GM12878 (cell line): ENCODE data around the gene MB21D2. TPM values are rescaled to one million over a fixed set of nuclear protein-coding genes. Genes with fewer than 3 reads are reported as not detected.

Source experiments
- ATAC-seq: fragments of 200-7000 bp; cut with Tn5 transposase; 3 replicates; pipeline ENCODE4 v1.9.1; 2020; ENCODE audit warnings: mild to moderate bottlenecking, moderate library complexity
- BruUV-seq: library from RNA; stranded (reverse); fragments of 400-500 nt; replicated peaks from 2 replicates; lab custom pipeline; 2021; lab: Mats Ljungman, UMichigan
- CTCF ChIA-PET: fragments of 300-600 bp; sonication (Branson Sonifier 250); formaldehyde crosslinking; extraction: SDS; loops from one replicate; lab custom pipeline; 2021; ENCODE audit warnings: inconsistent platforms; lab: Yijun Ruan, JAX
- POLR2A ChIA-PET: fragments of 350-600 bp; formaldehyde crosslinking; extraction: SDS; loops from one replicate; lab custom pipeline; 2021; ENCODE audit warnings: inconsistent platforms; lab: Charles Lee
- RAD21 ChIA-PET: fragments of 300-600 bp; sonication (Branson Sonifier 250); formaldehyde crosslinking; loops from one replicate; lab custom pipeline; 2023; ENCODE audit warnings: antibody characterized with exemption; ENCODE audit not compliant: unreplicated experiment; lab: Charles Lee
- SMC1A ChIA-PET: fragments of 300-600 bp; sonication (Branson Sonifier 250); formaldehyde crosslinking; loops from one replicate; lab custom pipeline; 2023; ENCODE audit not compliant: unreplicated experiment, uncharacterized antibody; lab: Charles Lee
- DNase-seq: peaks from one replicate; pipeline ENCODE4 v3.0.0-alpha.2; 2011; ENCODE audit warnings: low read depth, low spot score
- FAIRE-seq: peaks from 3 replicates; lab custom pipeline; 2011; peaks lifted over from hg19 to GRCh38; lab: Jason Lieb, UNC
- H2AFZ ChIP-seq: 2 replicates; pipeline ENCODE4 v1.6.0; 2011; ENCODE audit warnings: low read depth, low read length, control low read depth; ENCODE audit not compliant: control insufficient read depth
- H3K27ac ChIP-seq: 2 replicates; pipeline ENCODE4 v1.5.1; 2011; ENCODE audit warnings: control low read depth; ENCODE audit not compliant: control insufficient read depth, insufficient read depth
- H3K27me3 ChIP-seq, 2 experiments: replicated peaks in 1 of 2; 2 replicates each; pipeline versions ENCODE4 v1.6.0 to v1.6.1; 2011; ENCODE audit warnings: low read length in 1 of 2; ENCODE audit not compliant: control insufficient read depth in 2 of 2, insufficient read depth in 2 of 2
- H3K36me3 ChIP-seq, 2 experiments: 2 replicates each; pipeline ENCODE4 v1.5.1; 2011; ENCODE audit warnings: low read length in 1 of 2; ENCODE audit not compliant: control insufficient read depth in 2 of 2, insufficient read depth in 2 of 2
- H3K4me1 ChIP-seq: 2 replicates; pipeline ENCODE4 v1.6.1; 2011; ENCODE audit warnings: mild to moderate bottlenecking, low read length, moderate library complexity, mixed read lengths; ENCODE audit not compliant: control insufficient read depth, insufficient read depth
- H3K4me2 ChIP-seq: 2 replicates; pipeline ENCODE4 v1.6.0; 2011; ENCODE audit warnings: control low read depth; ENCODE audit not compliant: control insufficient read depth, insufficient read depth
- H3K4me3 ChIP-seq: fragments of 200-600 bp; sonication (generic); 2 replicates; pipeline ENCODE4 v1.5.1; 2016
- H3K79me2 ChIP-seq: 2 replicates; pipeline ENCODE4 v1.6.0; 2011; ENCODE audit warnings: low read length; ENCODE audit not compliant: control insufficient read depth, insufficient read depth
- H3K9ac ChIP-seq: 2 replicates; pipeline ENCODE4 v1.8.0; 2011; ENCODE audit warnings: low read length, control low read depth, mixed read lengths; ENCODE audit not compliant: control insufficient read depth, insufficient read depth
- H3K9me3 ChIP-seq: replicated peaks from 3 replicates; pipeline ENCODE4 v1.5.1; 2011; ENCODE audit warnings: mild to moderate bottlenecking, low read length; ENCODE audit not compliant: control insufficient read depth, insufficient read depth
- H4K20me1 ChIP-seq: 2 replicates; pipeline ENCODE4 v1.6.0; 2011; ENCODE audit not compliant: control insufficient read depth, insufficient read depth
- NRF1 ChIP-seq: conservative IDR thresholded peaks from 2 replicates; pipeline ENCODE4 v1.6.1; 2011; ENCODE audit warnings: mild to moderate bottlenecking, low read depth, low read length, improper control_type of control experiment
- RAD21 ChIP-seq: IDR thresholded peaks from 2 replicates; pipeline ENCODE4 v1.6.1; 2011; ENCODE audit warnings: mild to moderate bottlenecking, low read depth, low read length, moderate library complexity; ENCODE audit not compliant: insufficient read depth
- RBBP5 ChIP-seq: fragments of 200-600 bp; sonication (generic); conservative IDR thresholded peaks from 2 replicates; pipeline ENCODE4 v1.6.1; 2016
- RCOR1 ChIP-seq: conservative IDR thresholded peaks from 2 replicates; pipeline ENCODE4 v1.6.1; 2012; ENCODE audit warnings: low read depth, low read length, improper control_type of control experiment
- WGBS: methylation state at CpG from one replicate; pipeline ENCODE4 v1.1.6; 2016; ENCODE audit warnings: low lambda C conversion rate; ENCODE audit not compliant: insufficient replicate concordance, insufficient coverage; ENCODE audit errors: missing lambda C conversion rate; 5-methylcytosine and 5-hydroxymethylcytosine counted together
- in situ Hi-C: fragments of 300-500 bp; cut with MboI; formaldehyde crosslinking; loops from 9 replicates; pipeline ENCODE4 v1.14.3; 2018; ENCODE audit warnings: mixed read lengths
- intact Hi-C: fragments of 100-400 bp; cut with micrococcal nuclease; formaldehyde crosslinking; loops from one replicate; pipeline ENCODE4 v1.14.2; 2022; ENCODE audit not compliant: unreplicated experiment
- polyA plus RNA-seq, 11 experiments: library from polyadenylated mRNA; depleted of rRNA in 4 of 11; unstranded in 6 of 11; stranded (reverse) in 5 of 11; fragments of >200 nt; fragmentation: Nextera tagmentation in 4 of 11; fragmentation: Illumina TruSeq in 1 of 11; extraction: Ambion mirVana in 4 of 11; extraction: Trizol in 1 of 11; gene quantifications; 1 replicate in 1 of 11; 2 replicates in 10 of 11; pipeline versions ENCODE4 v1.2.1 to v1.2.3, GENCODE V29; 2011 to 2016; ENCODE audit warnings: inconsistent platforms in 2 of 11, missing spikeins in 2 of 11, low read depth in 1 of 11
- total RNA-seq, 4 experiments: library from RNA; depleted of rRNA in 3 of 4; stranded (reverse); fragments of >200 nt in 3 of 4; fragmentation: Illumina TruSeq in 1 of 4; extraction: Trizol in 1 of 4; gene quantifications; 2 replicates each; pipeline versions ENCODE4 v1.2.1 to v1.2.3, GENCODE V29; 2013 to 2021
- TF ChIP-seq, protein P1 (sequence below): IDR thresholded peaks from 2 replicates; pipeline ENCODE4 v1.6.1; 2011; ENCODE audit warnings: low read depth, mild to moderate bottlenecking, low read length, moderate library complexity, borderline replicate concordance; ENCODE audit errors: extremely low read depth
- TF ChIP-seq, protein P2 (sequence below): fragments of 450-650 bp; IDR thresholded peaks from 2 replicates; pipeline ENCODE4 v1.6.1; 2016; ENCODE audit warnings: mild to moderate bottlenecking, moderate library complexity, borderline replicate concordance
- TF ChIP-seq, protein P3 (sequence below): fragments of 450-650 bp; IDR thresholded peaks from 2 replicates; pipeline ENCODE4 v1.6.1; 2016; ENCODE audit warnings: mild to moderate bottlenecking
- TF ChIP-seq, protein P4 (sequence below): fragments of 450-650 bp; formaldehyde crosslinking; IDR thresholded peaks from 2 replicates; pipeline ENCODE4 v1.5.0; 2022; ENCODE audit warnings: mild to moderate bottlenecking, missing genetic modification characterization
- TF ChIP-seq, protein P5 (sequence below): fragments of 450-650 bp; IDR thresholded peaks from 2 replicates; pipeline ENCODE4 v1.6.1; 2017; ENCODE audit warnings: mild to moderate bottlenecking

MB21D2 gene
- total and polyA plus RNA-seq, 10 of the 15 experiments (the other 5 are each of a cell fraction or from before 2014, with no cell fraction given): 7.9 to 21.2 (median 15.3) TPM

DNA sequence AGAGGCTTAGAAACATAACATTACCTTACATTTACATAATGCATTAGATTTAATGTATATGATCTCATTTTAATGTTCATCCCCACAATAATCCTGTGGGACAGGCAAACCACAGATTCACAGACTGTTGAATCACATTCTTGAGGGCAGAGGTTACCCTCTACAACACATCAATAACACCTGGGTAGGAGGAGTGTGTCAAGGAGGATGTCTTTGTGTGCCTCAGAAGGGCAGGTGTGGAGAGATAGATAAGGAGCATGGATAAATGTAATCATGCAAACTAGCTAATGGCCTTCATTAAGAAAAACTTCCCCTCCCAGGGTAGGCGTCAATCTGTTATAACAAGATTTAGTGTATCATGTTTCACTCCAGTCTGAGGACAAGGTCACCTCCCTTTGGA, 12.9 kb upstream of the MB21D2 start:
- 100% methylated on average over 1 of the region's 1 CpG for WGBS
- POLR2A ChIA-PET: interaction anchor here (0.6 kb wide), 1 partner anchor 1732 kb away, joined by 5 read pairs; no protein-coding TSS in a partner anchor
- TF ChIP-seq RCOR1 (no peak), RAD21 (no peak), RBBP5 (no peak), NRF1 (no peak)
- TF ChIP-seq, protein P1, sequence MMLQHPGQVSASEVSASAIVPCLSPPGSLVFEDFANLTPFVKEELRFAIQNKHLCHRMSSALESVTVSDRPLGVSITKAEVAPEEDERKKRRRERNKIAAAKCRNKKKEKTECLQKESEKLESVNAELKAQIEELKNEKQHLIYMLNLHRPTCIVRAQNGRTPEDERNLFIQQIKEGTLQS: no peak
- TF ChIP-seq, protein P2, sequence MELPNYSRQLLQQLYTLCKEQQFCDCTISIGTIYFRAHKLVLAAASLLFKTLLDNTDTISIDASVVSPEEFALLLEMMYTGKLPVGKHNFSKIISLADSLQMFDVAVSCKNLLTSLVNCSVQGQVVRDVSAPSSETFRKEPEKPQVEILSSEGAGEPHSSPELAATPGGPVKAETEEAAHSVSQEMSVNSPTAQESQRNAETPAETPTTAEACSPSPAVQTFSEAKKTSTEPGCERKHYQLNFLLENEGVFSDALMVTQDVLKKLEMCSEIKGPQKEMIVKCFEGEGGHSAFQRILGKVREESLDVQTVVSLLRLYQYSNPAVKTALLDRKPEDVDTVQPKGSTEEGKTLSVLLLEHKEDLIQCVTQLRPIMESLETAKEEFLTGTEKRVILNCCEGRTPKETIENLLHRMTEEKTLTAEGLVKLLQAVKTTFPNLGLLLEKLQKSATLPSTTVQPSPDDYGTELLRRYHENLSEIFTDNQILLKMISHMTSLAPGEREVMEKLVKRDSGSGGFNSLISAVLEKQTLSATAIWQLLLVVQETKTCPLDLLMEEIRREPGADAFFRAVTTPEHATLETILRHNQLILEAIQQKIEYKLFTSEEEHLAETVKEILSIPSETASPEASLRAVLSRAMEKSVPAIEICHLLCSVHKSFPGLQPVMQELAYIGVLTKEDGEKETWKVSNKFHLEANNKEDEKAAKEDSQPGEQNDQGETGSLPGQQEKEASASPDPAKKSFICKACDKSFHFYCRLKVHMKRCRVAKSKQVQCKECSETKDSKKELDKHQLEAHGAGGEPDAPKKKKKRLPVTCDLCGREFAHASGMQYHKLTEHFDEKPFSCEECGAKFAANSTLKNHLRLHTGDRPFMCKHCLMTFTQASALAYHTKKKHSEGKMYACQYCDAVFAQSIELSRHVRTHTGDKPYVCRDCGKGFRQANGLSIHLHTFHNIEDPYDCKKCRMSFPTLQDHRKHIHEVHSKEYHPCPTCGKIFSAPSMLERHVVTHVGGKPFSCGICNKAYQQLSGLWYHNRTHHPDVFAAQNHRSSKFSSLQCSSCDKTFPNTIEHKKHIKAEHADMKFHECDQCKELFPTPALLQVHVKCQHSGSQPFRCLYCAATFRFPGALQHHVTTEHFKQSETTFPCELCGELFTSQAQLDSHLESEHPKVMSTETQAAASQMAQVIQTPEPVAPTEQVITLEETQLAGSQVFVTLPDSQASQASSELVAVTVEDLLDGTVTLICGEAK: no peak
- TF ChIP-seq, protein P3, sequence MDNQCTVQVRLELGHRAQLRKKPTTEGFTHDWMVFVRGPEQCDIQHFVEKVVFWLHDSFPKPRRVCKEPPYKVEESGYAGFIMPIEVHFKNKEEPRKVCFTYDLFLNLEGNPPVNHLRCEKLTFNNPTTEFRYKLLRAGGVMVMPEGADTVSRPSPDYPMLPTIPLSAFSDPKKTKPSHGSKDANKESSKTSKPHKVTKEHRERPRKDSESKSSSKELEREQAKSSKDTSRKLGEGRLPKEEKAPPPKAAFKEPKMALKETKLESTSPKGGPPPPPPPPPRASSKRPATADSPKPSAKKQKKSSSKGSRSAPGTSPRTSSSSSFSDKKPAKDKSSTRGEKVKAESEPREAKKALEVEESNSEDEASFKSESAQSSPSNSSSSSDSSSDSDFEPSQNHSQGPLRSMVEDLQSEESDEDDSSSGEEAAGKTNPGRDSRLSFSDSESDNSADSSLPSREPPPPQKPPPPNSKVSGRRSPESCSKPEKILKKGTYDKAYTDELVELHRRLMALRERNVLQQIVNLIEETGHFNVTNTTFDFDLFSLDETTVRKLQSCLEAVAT: no peak
- TF ChIP-seq, protein P4, sequence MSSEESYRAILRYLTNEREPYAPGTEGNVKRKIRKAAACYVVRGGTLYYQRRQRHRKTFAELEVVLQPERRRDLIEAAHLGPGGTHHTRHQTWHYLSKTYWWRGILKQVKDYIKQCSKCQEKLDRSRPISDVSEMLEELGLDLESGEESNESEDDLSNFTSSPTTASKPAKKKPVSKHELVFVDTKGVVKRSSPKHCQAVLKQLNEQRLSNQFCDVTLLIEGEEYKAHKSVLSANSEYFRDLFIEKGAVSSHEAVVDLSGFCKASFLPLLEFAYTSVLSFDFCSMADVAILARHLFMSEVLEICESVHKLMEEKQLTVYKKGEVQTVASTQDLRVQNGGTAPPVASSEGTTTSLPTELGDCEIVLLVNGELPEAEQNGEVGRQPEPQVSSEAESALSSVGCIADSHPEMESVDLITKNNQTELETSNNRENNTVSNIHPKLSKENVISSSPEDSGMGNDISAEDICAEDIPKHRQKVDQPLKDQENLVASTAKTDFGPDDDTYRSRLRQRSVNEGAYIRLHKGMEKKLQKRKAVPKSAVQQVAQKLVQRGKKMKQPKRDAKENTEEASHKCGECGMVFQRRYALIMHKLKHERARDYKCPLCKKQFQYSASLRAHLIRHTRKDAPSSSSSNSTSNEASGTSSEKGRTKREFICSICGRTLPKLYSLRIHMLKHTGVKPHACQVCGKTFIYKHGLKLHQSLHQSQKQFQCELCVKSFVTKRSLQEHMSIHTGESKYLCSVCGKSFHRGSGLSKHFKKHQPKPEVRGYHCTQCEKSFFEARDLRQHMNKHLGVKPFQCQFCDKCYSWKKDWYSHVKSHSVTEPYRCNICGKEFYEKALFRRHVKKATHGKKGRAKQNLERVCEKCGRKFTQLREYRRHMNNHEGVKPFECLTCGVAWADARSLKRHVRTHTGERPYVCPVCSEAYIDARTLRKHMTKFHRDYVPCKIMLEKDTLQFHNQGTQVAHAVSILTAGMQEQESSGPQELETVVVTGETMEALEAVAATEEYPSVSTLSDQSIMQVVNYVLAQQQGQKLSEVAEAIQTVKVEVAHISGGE: no peak
- TF ChIP-seq, protein P5, sequence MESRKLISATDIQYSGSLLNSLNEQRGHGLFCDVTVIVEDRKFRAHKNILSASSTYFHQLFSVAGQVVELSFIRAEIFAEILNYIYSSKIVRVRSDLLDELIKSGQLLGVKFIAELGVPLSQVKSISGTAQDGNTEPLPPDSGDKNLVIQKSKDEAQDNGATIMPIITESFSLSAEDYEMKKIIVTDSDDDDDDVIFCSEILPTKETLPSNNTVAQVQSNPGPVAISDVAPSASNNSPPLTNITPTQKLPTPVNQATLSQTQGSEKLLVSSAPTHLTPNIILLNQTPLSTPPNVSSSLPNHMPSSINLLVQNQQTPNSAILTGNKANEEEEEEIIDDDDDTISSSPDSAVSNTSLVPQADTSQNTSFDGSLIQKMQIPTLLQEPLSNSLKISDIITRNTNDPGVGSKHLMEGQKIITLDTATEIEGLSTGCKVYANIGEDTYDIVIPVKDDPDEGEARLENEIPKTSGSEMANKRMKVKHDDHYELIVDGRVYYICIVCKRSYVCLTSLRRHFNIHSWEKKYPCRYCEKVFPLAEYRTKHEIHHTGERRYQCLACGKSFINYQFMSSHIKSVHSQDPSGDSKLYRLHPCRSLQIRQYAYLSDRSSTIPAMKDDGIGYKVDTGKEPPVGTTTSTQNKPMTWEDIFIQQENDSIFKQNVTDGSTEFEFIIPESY: no peak

More for the DNA sequence above, 12.9 kb upstream of the MB21D2 start:
- intact Hi-C loops: no loop called here
- DNase-seq: no peak
- BruUV-seq: no TSS peak
- H3K79me2 ChIP-seq: no peaks in the 10 kb centered on the region
- ChIA-PET RAD21 (no interaction called here), CTCF (interaction anchor here (0.7 to 2.3 kb wide), 3 partner anchors 109 to 116 kb away, joined by 3 to 6 read pairs (median 4); no protein-coding TSS in a partner anchor), SMC1A (no interaction called here)
- no peak overlapping the region for H3K9ac ChIP-seq
- H3K9me3 ChIP-seq: no peaks in the 10 kb centered on the region
- no peak for ATAC-seq
- no peaks in the 10 kb centered on the region for H3K27me3 ChIP-seq
- no peak overlapping the region for H3K4me3 ChIP-seq
- no peak overlapping the region for H2AFZ ChIP-seq
- in situ Hi-C loops: no loop called here
- no peaks in the 10 kb centered on the region for H4K20me1 ChIP-seq
- no peak overlapping the region for H3K4me2 ChIP-seq
- no peak for FAIRE-seq
- no peaks in the 10 kb centered on the region for H3K36me3 ChIP-seq
- H3K27ac ChIP-seq: no peak overlapping the region
- no peaks in the 10 kb centered on the region for H3K4me1 ChIP-seq
